Measurements from ENCODE around the gene GDAP2. TPM values are rescaled to one million over a fixed set of nuclear protein-coding genes. Genes with fewer than 3 reads are reported as not detected.

Gene GDAP2
- total RNA-seq, 1 experiment from 2014 or later, result 18.8 TPM

DNA sequence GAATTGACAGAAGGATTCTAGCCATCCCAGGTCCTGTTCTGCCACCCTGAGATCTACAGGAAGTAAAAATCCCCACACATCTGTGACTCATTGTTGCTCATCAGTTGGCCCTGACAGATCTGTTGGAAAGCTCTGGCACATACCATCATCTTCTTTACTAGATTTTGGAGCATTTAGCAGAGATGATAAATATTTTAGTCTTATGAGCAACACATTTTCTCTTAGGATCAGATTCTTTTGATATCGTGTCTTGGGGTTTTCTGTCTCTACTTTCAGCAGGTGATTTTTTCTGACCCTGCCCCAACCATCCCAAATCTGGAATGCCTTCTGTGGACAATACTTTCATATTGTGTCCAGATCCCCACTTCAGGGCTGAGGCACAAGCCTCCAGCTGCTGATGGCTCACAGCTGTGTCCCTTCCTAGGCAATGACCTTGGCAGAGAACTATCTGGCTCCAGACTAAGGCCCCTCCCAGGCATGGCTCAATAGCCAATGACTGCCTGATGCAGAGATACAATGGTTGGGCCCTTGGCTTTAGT is 102.8 kb downstream of the GDAP2 start:
- H3K27me3 Mint-ChIP-seq (ENCODE audit: unreplicated experiment), result no peaks in the 10 kb centered on the region
- peaks cover 4% of the 10 kb centered on the region for H3K9me3 Mint-ChIP-seq (ENCODE audit: low read depth, unreplicated experiment)
- H3K4me1 Mint-ChIP-seq (ENCODE audit: low read depth, unreplicated experiment), result no peaks in the 10 kb centered on the region
- H3K4me3 Mint-ChIP-seq (ENCODE audit: low read depth, unreplicated experiment), result no peak overlapping the region
- peak; percentile 18 for DNase-seq
- no TSS peak for BruUV-seq (replicated peaks)
- TF ChIP-seq, protein P1, sequence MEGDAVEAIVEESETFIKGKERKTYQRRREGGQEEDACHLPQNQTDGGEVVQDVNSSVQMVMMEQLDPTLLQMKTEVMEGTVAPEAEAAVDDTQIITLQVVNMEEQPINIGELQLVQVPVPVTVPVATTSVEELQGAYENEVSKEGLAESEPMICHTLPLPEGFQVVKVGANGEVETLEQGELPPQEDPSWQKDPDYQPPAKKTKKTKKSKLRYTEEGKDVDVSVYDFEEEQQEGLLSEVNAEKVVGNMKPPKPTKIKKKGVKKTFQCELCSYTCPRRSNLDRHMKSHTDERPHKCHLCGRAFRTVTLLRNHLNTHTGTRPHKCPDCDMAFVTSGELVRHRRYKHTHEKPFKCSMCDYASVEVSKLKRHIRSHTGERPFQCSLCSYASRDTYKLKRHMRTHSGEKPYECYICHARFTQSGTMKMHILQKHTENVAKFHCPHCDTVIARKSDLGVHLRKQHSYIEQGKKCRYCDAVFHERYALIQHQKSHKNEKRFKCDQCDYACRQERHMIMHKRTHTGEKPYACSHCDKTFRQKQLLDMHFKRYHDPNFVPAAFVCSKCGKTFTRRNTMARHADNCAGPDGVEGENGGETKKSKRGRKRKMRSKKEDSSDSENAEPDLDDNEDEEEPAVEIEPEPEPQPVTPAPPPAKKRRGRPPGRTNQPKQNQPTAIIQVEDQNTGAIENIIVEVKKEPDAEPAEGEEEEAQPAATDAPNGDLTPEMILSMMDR (IDR thresholded peaks at IDR 0.05; ENCODE audit: unreplicated experiment), result no peak
- CTCF ChIA-PET, result no interaction called here
- intact Hi-C loops (cut with micrococcal nuclease; ENCODE audit: unreplicated experiment), result no loop called here
- no peak overlapping the region for H3K27ac Mint-ChIP-seq (ENCODE audit: unreplicated experiment)
- no peaks in the 10 kb centered on the region for H3K36me3 Mint-ChIP-seq (ENCODE audit: insufficient read depth, unreplicated experiment)

DNA sequence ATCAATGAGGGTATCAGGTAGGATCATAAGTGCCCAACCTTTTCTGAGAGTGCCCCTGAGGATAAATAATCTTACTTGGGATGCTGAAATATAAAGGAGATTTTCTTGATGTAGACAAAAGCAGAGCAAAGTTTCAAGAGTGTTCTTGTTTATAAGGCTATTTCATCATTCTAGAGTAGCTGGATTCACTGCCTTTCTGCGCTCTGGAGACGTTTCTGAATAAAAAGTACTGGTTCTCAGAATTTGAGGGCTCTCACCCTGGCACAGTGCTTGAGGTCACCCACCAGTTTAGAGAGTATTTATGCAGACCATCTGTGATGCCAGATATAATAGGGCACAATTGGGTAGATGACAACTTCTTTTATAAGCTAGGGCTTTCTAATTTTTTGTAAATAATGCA is 103.3 kb downstream of the GDAP2 start:
- TF ChIP-seq, protein P1 (IDR thresholded peaks at IDR 0.05; ENCODE audit: unreplicated experiment), result no peak
- BruUV-seq (replicated peaks), result no TSS peak
- H3K4me1 Mint-ChIP-seq (ENCODE audit: low read depth, unreplicated experiment), result no peaks in the 10 kb centered on the region
- no peaks in the 10 kb centered on the region for H3K27me3 Mint-ChIP-seq (ENCODE audit: unreplicated experiment)
- H3K27ac Mint-ChIP-seq (ENCODE audit: unreplicated experiment), result no peak overlapping the region
- CTCF ChIA-PET, result no interaction called here
- no peak for DNase-seq
- intact Hi-C loops (cut with micrococcal nuclease; ENCODE audit: unreplicated experiment), result no loop called here
- H3K36me3 Mint-ChIP-seq (ENCODE audit: insufficient read depth, unreplicated experiment), result no peaks in the 10 kb centered on the region
- H3K9me3 Mint-ChIP-seq (ENCODE audit: low read depth, unreplicated experiment), result peaks cover 4% of the 10 kb centered on the region
- no peak overlapping the region for H3K4me3 Mint-ChIP-seq (ENCODE audit: low read depth, unreplicated experiment)

- H3K27ac Mint-ChIP-seq (ENCODE audit: unreplicated experiment), result no peak overlapping the region
Observed at GRCh38 chr1:117825414-117825813, 104.0 kb downstream of the GDAP2 start.

GRCh38 chr1:117824616-117825015 is 104.8 kb downstream of the GDAP2 start:
- CTCF ChIA-PET, result no interaction called here
- BruUV-seq (replicated peaks), result no TSS peak
- no peaks in the 10 kb centered on the region for H3K9me3 Mint-ChIP-seq (ENCODE audit: low read depth, unreplicated experiment)
- TF ChIP-seq, protein P1 (IDR thresholded peaks at IDR 0.05; ENCODE audit: unreplicated experiment), result no peak
- no peak for DNase-seq
- H3K27me3 Mint-ChIP-seq (ENCODE audit: unreplicated experiment), result no peaks in the 10 kb centered on the region
- no peaks in the 10 kb centered on the region for H3K4me1 Mint-ChIP-seq (ENCODE audit: low read depth, unreplicated experiment)
- intact Hi-C loops (cut with micrococcal nuclease; ENCODE audit: unreplicated experiment), result no loop called here
- no peak overlapping the region for H3K27ac Mint-ChIP-seq (ENCODE audit: unreplicated experiment)
- H3K4me3 Mint-ChIP-seq (ENCODE audit: low read depth, unreplicated experiment), result no peak overlapping the region
- H3K36me3 Mint-ChIP-seq (ENCODE audit: insufficient read depth, unreplicated experiment), result no peaks in the 10 kb centered on the region

More at GRCh38 chr1:117825414-117825813, 104.0 kb downstream of the GDAP2 start:
- TF ChIP-seq, protein P1 (IDR thresholded peaks at IDR 0.05; ENCODE audit: unreplicated experiment), result no peak
- H3K9me3 Mint-ChIP-seq (ENCODE audit: low read depth, unreplicated experiment), result peaks cover 3% of the 10 kb centered on the region
- no TSS peak for BruUV-seq (replicated peaks)
- intact Hi-C loops (cut with micrococcal nuclease; ENCODE audit: unreplicated experiment), result no loop called here
- H3K4me3 Mint-ChIP-seq (ENCODE audit: low read depth, unreplicated experiment), result no peak overlapping the region
- no peaks in the 10 kb centered on the region for H3K27me3 Mint-ChIP-seq (ENCODE audit: unreplicated experiment)
- H3K36me3 Mint-ChIP-seq (ENCODE audit: insufficient read depth, unreplicated experiment), result no peaks in the 10 kb centered on the region
- CTCF ChIA-PET, result no interaction called here
- H3K4me1 Mint-ChIP-seq (ENCODE audit: low read depth, unreplicated experiment), result no peaks in the 10 kb centered on the region
- DNase-seq, result no peak
